GM12873 (cell line): Measurements from ENCODE around the gene TMEM192.

ENCODE experiments used
- CTCF ChIP-seq: IDR thresholded peaks from 2 replicates; pipeline ENCODE4 v1.5.1; 2012; ENCODE audit warnings: low read depth, mild to moderate bottlenecking, moderate library complexity, low read length, control low read depth; ENCODE audit not compliant: insufficient read depth; ENCODE audit errors: missing control alignments

The TMEM192 gene

GRCh38 chr4:165085946-165086345, 26.7 kb downstream of the TMEM192 start:
- no peak for TF ChIP-seq CTCF

- no peak for TF ChIP-seq CTCF
These were observed 33.2 kb downstream of the TMEM192 start for GRCh38 chr4:165079476-165079875.

GRCh38 chr4:165077034-165077578, 35.6 kb downstream of the TMEM192 start:
- TF ChIP-seq CTCF, result no peak

- no peak for TF ChIP-seq CTCF
These were observed 42.1 kb downstream of the TMEM192 start for GRCh38 chr4:165070560-165070959.

GRCh38 chr4:165060938-165061337, 51.7 kb downstream of the TMEM192 start:
- peak; percentile 19 for TF ChIP-seq CTCF

- no peak for TF ChIP-seq CTCF
These were observed 53.3 kb downstream of the TMEM192 start for GRCh38 chr4:165059386-165059785.

GRCh38 chr4:165058666-165059065, 54.0 kb downstream of the TMEM192 start:
- no peak for TF ChIP-seq CTCF

- TF ChIP-seq CTCF, result no peak
These were observed 57.1 kb downstream of the TMEM192 start for GRCh38 chr4:165055601-165056000.
